Measurements from ENCODE around the gene HEPHL1.
A peak's percentile ranks its signal among the peaks of the same experiment; 100 is the strongest.

The HEPHL1 gene

DNA sequence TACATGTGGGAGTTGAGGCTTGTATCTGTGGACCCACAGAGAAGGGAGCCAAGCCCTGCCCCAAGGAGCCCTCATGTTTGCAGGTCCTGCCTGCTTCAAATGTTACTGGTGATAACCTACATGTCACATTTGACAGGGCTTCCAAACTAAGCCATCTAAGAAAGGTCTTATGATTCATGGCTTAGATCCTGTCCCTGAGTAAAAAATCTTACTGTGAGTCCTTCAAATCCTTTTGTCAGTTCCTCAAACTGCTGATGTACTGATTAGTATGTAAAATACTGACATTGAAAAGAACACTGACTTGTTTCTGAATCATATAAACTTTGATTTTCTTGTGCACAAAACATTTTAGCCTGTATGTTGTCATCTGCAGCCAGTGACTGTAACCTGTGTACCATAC is 106.5 kb downstream of the HEPHL1 start:
- Histone ChIP-seq H3K4me1 (ENCODE audit: low read length) (peaks cover 23% of the 10 kb centered on the region), H3K36me3 (replicated peaks; ENCODE audit: low read depth, low read length) (no peaks in the 10 kb centered on the region), H4K20me1 (ENCODE audit: insufficient read depth, low read length) (peaks cover 20% of the 10 kb centered on the region), H2AFZ (ENCODE audit: low read depth, low read length) (peak overlapping the region; percentile 89), H3K4me3 (ENCODE audit: low read length) (peak overlapping the region; percentile 80), H3K9ac (ENCODE audit: low read length) (peak overlapping the region; percentile 88), H3K4me2 (ENCODE audit: low read length) (peak overlapping the region; percentile 93), H3K27me3 (ENCODE audit: low read depth, low read length) (no peaks in the 10 kb centered on the region), H3K9me3 (ENCODE audit: insufficient read depth, low read length) (no peaks in the 10 kb centered on the region), H3K79me2 (ENCODE audit: low read length) (peaks cover 39% of the 10 kb centered on the region), H3K27ac (ENCODE audit: low read length) (no peak overlapping the region)
- TF ChIP-seq EZH2phosphoT487 (IDR thresholded peaks at IDR 0.05; ENCODE audit: low read depth), result no peak
- TF ChIP-seq CTCF (IDR thresholded peaks at IDR 0.05; ENCODE audit: low read depth, low read length), result no peak

DNA sequence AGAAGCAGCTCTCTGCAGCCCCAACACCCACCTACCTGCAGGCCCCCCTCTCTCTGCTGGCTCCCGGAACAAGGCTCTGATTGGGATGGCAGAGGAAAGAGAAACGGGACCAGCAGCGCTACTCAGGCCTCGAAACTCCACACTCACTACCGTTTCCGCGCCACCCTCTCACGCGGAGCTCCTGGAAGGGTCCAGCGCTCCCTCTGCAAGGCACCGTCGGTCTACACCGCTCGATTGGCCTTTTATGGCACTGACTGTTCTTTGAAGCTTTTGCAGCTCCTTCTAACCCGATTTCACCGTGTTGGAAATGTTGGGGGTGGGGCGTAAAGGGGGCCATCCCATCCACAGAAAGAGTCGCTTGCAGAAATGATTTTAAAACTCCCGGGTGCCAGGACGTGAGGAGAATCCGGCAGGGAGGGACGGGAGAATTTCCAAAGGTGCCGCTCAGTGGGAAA is 107.2 kb downstream of the HEPHL1 start:
- Histone ChIP-seq H3K4me2 (ENCODE audit: low read length) (peak overlapping the region; percentile 93), H3K27ac (ENCODE audit: low read length) (peak overlapping the region; percentile 51), H3K36me3 (replicated peaks; ENCODE audit: low read depth, low read length) (no peaks in the 10 kb centered on the region), H3K79me2 (ENCODE audit: low read length) (peaks cover 46% of the 10 kb centered on the region), H3K4me3 (ENCODE audit: low read length) (peak overlapping the region; percentile 80), H3K9me3 (ENCODE audit: insufficient read depth, low read length) (no peaks in the 10 kb centered on the region), H3K9ac (ENCODE audit: low read length) (peak overlapping the region; percentile 88), H3K27me3 (ENCODE audit: low read depth, low read length) (no peaks in the 10 kb centered on the region), H2AFZ (ENCODE audit: low read depth, low read length) (peak overlapping the region; percentile 89), H4K20me1 (ENCODE audit: insufficient read depth, low read length) (peaks cover 26% of the 10 kb centered on the region), H3K4me1 (ENCODE audit: low read length) (peaks cover 23% of the 10 kb centered on the region)
- TF ChIP-seq EZH2phosphoT487 (IDR thresholded peaks at IDR 0.05; ENCODE audit: low read depth) (no peak), CTCF (IDR thresholded peaks at IDR 0.05; ENCODE audit: low read depth, low read length) (no peak)

- Histone ChIP-seq H3K4me2 (ENCODE audit: low read length) (peak within 1 kb of the TSS; percentile 93), H4K20me1 (ENCODE audit: insufficient read depth, low read length) (peaks cover 33% of the 10 kb centered on the region), H2AFZ (ENCODE audit: low read depth, low read length) (peak within 1 kb of the TSS; percentile 89), H3K36me3 (replicated peaks; ENCODE audit: low read depth, low read length) (no peaks in the 10 kb centered on the region), H3K4me3 (ENCODE audit: low read length) (peak within 1 kb of the TSS; percentile 80), H3K9ac (ENCODE audit: low read length) (peak within 1 kb of the TSS; percentile 88), H3K27ac (ENCODE audit: low read length) (peak within 1 kb of the TSS; percentile 51), H3K4me1 (ENCODE audit: low read length) (peaks cover 27% of the 10 kb centered on the region), H3K27me3 (ENCODE audit: low read depth, low read length) (no peaks in the 10 kb centered on the region), H3K9me3 (ENCODE audit: insufficient read depth, low read length) (no peaks in the 10 kb centered on the region), H3K79me2 (ENCODE audit: low read length) (peaks cover 52% of the 10 kb centered on the region)
- TF ChIP-seq EZH2phosphoT487 (IDR thresholded peaks at IDR 0.05; ENCODE audit: low read depth) (no peak), CTCF (IDR thresholded peaks at IDR 0.05; ENCODE audit: low read depth, low read length) (no peak)
Observed at GRCh38 chr11:94128746-94129511, 107.8 kb downstream of the HEPHL1 start, which contains the start of gene PANX1. Gene PANX1, plus strand, starts transcription at chr11:94128841. Its CDS starts 472 bp downstream, at chr11:94129313.

- no peaks in the 10 kb centered on the region for H3K27me3 ChIP-seq (ENCODE audit: low read depth, low read length)
- peak overlapping the region; percentile 88 for H3K9ac ChIP-seq (ENCODE audit: low read length)
- H3K36me3 ChIP-seq (replicated peaks; ENCODE audit: low read depth, low read length), result no peaks in the 10 kb centered on the region
- H4K20me1 ChIP-seq (ENCODE audit: insufficient read depth, low read length), result peaks cover 40% of the 10 kb centered on the region
- H3K27ac ChIP-seq (ENCODE audit: low read length), result no peak overlapping the region
- peak overlapping the region; percentile 93 for H3K4me2 ChIP-seq (ENCODE audit: low read length)
- H3K4me1 ChIP-seq (ENCODE audit: low read length), result peaks cover 35% of the 10 kb centered on the region
- H3K79me2 ChIP-seq (ENCODE audit: low read length), result peaks cover 59% of the 10 kb centered on the region
- no peaks in the 10 kb centered on the region for H3K9me3 ChIP-seq (ENCODE audit: insufficient read depth, low read length)
- H2AFZ ChIP-seq (ENCODE audit: low read depth, low read length), result peak overlapping the region; percentile 89
- peak overlapping the region; percentile 80 for H3K4me3 ChIP-seq (ENCODE audit: low read length)
- TF ChIP-seq EZH2phosphoT487 (IDR thresholded peaks at IDR 0.05; ENCODE audit: low read depth), result no peak
- TF ChIP-seq CTCF (IDR thresholded peaks at IDR 0.05; ENCODE audit: low read depth, low read length), result no peak
Observed at GRCh38 chr11:94129512-94130297, 108.6 kb downstream of the HEPHL1 start.
